Measurements from ENCODE around the gene SMAD2. TPM values are rescaled to one million over a fixed set of nuclear protein-coding genes. Genes with fewer than 3 reads are reported as not detected.

Gene SMAD2
- total RNA-seq, 1 donor from 2014 or later: 111 TPM

DNA sequence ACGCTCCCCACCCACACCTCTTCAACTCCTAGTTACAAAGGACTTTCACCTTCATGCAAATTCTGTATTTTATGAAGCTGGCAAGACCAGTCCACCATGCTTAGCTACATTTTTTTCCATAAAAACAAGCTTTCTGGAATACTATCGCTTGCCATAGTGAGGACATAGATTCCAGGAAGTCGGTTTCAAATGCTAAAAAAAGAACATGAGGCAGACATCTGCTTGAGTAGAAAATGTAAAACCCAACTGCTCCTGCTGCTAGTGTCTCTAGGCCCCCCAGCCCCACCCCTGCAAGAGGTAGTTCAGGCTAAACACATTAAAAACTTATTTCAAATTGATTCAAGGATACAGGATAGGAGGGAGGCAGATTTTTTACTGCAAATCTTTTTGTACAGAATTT is 148.9 kb downstream of the SMAD2 start:
- peaks cover 12% of the 10 kb centered on the region for H3K9me3 Mint-ChIP-seq
- no peak overlapping the region for H3K27ac Mint-ChIP-seq
- DNase-seq (ENCODE audit: extremely low spot score, unreplicated experiment): no peak
- TF ChIP-seq, protein P1, sequence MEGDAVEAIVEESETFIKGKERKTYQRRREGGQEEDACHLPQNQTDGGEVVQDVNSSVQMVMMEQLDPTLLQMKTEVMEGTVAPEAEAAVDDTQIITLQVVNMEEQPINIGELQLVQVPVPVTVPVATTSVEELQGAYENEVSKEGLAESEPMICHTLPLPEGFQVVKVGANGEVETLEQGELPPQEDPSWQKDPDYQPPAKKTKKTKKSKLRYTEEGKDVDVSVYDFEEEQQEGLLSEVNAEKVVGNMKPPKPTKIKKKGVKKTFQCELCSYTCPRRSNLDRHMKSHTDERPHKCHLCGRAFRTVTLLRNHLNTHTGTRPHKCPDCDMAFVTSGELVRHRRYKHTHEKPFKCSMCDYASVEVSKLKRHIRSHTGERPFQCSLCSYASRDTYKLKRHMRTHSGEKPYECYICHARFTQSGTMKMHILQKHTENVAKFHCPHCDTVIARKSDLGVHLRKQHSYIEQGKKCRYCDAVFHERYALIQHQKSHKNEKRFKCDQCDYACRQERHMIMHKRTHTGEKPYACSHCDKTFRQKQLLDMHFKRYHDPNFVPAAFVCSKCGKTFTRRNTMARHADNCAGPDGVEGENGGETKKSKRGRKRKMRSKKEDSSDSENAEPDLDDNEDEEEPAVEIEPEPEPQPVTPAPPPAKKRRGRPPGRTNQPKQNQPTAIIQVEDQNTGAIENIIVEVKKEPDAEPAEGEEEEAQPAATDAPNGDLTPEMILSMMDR (conservative IDR thresholded peaks at IDR 0.05): no peak
- no peaks in the 10 kb centered on the region for H3K36me3 Mint-ChIP-seq
- H3K4me3 Mint-ChIP-seq: no peak overlapping the region
- H3K4me1 Mint-ChIP-seq (ENCODE audit: unreplicated experiment): no peaks in the 10 kb centered on the region
- peaks cover 19% of the 10 kb centered on the region for H3K27me3 Mint-ChIP-seq

DNA sequence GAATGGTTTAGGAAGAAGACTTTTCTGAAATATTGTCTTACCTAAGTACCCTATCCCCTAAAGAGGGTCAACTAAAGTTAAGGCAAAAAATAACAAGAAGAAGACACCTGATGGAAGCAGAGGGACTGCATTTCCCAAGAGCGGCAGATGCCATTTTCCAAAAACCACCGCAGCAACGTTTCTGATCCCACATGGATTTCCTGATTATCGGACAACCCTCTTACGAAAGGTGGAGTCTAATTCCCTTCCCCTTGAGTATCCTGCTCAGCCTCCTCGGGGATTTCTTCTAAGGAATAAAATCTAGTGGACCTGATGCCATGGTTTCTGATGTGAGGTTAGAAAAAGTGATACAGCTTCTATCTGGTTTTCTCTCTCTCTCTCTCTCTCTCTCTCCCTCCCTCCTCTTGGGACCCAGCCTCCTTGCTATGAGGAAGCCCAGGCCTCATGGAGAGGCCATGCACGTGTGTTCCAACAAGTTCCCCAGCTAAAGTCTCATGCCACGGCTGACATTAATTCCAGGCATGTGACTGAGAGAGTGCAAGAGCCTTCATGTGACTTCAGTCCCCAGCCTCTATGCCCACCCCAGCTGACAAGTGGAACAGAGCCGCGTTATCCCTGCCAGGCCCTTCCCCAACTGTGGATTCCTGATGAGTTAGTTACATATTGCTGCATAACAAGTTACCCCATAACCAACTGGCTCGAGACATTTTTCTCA is 150.3 kb downstream of the SMAD2 start:
- no peak overlapping the region for H3K4me3 Mint-ChIP-seq
- H3K27me3 Mint-ChIP-seq: peaks cover 24% of the 10 kb centered on the region
- H3K27ac Mint-ChIP-seq: no peak overlapping the region
- TF ChIP-seq, protein P1 (conservative IDR thresholded peaks at IDR 0.05): no peak
- H3K4me1 Mint-ChIP-seq (ENCODE audit: unreplicated experiment): no peaks in the 10 kb centered on the region
- no peaks in the 10 kb centered on the region for H3K36me3 Mint-ChIP-seq
- H3K9me3 Mint-ChIP-seq: peaks cover 8% of the 10 kb centered on the region
- DNase-seq (ENCODE audit: extremely low spot score, unreplicated experiment): no peak

DNA sequence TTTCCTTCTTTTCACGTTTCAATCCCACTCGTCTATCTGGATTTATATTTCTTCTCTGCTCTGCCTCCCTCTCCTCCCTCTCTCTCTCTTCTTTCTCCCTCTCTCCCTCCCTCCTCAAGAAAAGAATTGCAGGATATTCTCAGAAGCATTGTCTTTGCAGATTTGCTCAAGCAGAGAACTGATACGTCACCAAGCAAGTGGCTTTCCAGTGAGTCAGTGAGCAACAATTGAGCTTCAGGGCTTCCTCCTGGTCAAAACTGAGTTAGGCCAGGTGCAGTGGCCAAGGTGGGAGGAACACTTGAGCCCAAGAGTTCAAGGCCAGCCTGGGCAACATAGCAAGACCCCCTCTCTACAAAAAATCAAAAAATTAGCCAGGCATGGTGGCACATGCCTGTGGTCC is 151.1 kb downstream of the SMAD2 start:
- no peak for DNase-seq (ENCODE audit: extremely low spot score, unreplicated experiment)
- Mint-ChIP-seq H3K27me3 (peaks cover 24% of the 10 kb centered on the region), H3K27ac (no peak overlapping the region), H3K36me3 (no peaks in the 10 kb centered on the region), H3K4me1 (ENCODE audit: unreplicated experiment) (no peaks in the 10 kb centered on the region), H3K4me3 (no peak overlapping the region), H3K9me3 (peaks cover 5% of the 10 kb centered on the region)
- TF ChIP-seq, protein P1 (conservative IDR thresholded peaks at IDR 0.05): no peak

DNA sequence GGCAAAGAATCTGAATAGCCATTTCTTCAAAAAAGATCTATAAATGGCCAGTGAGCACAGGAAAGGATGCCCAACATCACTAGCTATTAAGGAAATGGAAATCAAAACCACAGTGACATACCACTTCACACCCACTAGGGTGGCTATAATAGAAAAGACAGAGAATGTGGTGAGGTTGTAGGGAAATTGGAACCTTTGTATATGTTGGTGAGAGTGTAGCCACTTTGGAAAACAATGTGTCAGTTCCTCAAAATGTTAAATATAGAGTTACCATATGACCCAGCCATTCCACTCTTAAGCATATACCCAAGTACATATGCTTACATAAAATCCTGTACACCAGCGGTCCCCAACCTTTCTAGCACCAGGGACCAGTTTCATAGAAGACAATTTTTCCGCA is 152.8 kb downstream of the SMAD2 start:
- Mint-ChIP-seq H3K36me3 (no peaks in the 10 kb centered on the region), H3K27me3 (peaks cover 24% of the 10 kb centered on the region), H3K4me1 (ENCODE audit: unreplicated experiment) (no peaks in the 10 kb centered on the region)

DNA sequence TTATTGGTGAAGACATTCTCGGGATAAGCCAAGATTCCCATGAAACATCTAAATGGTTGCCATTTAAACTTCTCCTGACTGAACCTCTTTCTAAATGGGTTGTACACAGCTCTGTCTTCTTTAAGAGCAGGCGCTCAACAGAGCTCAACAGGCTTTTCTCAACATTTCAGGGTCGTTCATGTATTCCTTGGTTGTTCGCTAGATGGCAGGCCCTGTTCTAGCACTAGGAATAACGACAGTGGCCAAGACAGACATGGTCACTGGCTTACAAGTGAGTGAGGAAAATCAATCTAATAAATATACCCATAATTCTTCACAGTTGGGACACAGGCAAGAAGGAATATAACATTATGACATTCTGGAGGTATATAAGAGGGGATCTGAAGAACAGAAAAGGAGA is 154.5 kb downstream of the SMAD2 start:
- Mint-ChIP-seq H3K27me3 (peaks cover 24% of the 10 kb centered on the region), H3K4me3 (no peak overlapping the region)
- DNase-seq (ENCODE audit: extremely low spot score, unreplicated experiment): no peak

More for the DNA sequence above, 152.8 kb downstream of the SMAD2 start:
- Mint-ChIP-seq H3K9me3 (no peaks in the 10 kb centered on the region), H3K27ac (no peak overlapping the region), H3K4me3 (no peak overlapping the region)
- DNase-seq (ENCODE audit: extremely low spot score, unreplicated experiment): no peak
- TF ChIP-seq, protein P1 (conservative IDR thresholded peaks at IDR 0.05): no peak

More for the DNA sequence above, 154.5 kb downstream of the SMAD2 start:
- H3K27ac Mint-ChIP-seq: no peak overlapping the region
- H3K36me3 Mint-ChIP-seq: no peaks in the 10 kb centered on the region
- H3K9me3 Mint-ChIP-seq: no peaks in the 10 kb centered on the region
- H3K4me1 Mint-ChIP-seq (ENCODE audit: unreplicated experiment): no peaks in the 10 kb centered on the region
- TF ChIP-seq, protein P1 (conservative IDR thresholded peaks at IDR 0.05): no peak
